K562 (cell line): ENCODE data around the gene SHE. TPM values are rescaled to one million over a fixed set of nuclear protein-coding genes. Genes with fewer than 3 reads are reported as not detected.

Source experiments
- ATAC-seq: fragments of 200-7000 bp; cut with Tn5 transposase; 3 replicates; pipeline ENCODE4 v1.9.1; 2020; ENCODE audit warnings: moderate library complexity
- BruUV-seq: library from RNA; stranded (reverse); fragments of 400-500 nt; replicated peaks from 2 replicates; lab custom pipeline; 2021; lab: Mats Ljungman, UMichigan
- CTCF ChIA-PET: fragments of 300-600 bp; formaldehyde crosslinking; extraction: SDS; loops from one replicate; lab custom pipeline; 2021; ENCODE audit warnings: low intra/inter-chr PET ratio; lab: Yijun Ruan, JAX
- POLR2A ChIA-PET: fragments of 300-600, 350-650 bp; sonication (Branson Sonifier 250); formaldehyde crosslinking; extraction: SDS; loops from one replicate; lab custom pipeline; 2021; ENCODE audit warnings: antibody characterized with exemption, inconsistent platforms; lab: Yijun Ruan, JAX
- DNase-seq, 4 experiments: peaks; one replicate each; pipeline versions ENCODE4 v3.0.0 to v3.0.0-alpha.2; 2011 to 2018; ENCODE audit warnings: low spot score in 3 of 4, mixed read lengths in 3 of 4; ENCODE audit errors: extremely low read depth in 1 of 4
- FAIRE-seq: peaks from 2 replicates; lab custom pipeline; 2011; peaks lifted over from hg19 to GRCh38; lab: Jason Lieb, UNC
- H2AFZ ChIP-seq: 2 replicates; pipeline ENCODE4 v1.6.0; 2011; ENCODE audit warnings: low read depth, low read length, control low read depth, inconsistent platforms
- H3K27ac ChIP-seq: fragments of 200-600 bp; 3 replicates; pipeline ENCODE4 v1.8.0; 2011; ENCODE audit warnings: low read depth, mild to moderate bottlenecking, control low read depth, inconsistent platforms, low read length, moderate library complexity, mixed read lengths; ENCODE audit errors: extremely low read depth
- H3K27me3 ChIP-seq, 2 experiments: fragments of 300-600 bp in 1 of 2; 2 replicates in 1 of 2; 3 replicates in 1 of 2; pipeline versions ENCODE4 v1.6.0 to v1.8.0; 2011; ENCODE audit warnings: inconsistent platforms in 2 of 2, low read length in 2 of 2, mild to moderate bottlenecking in 1 of 2, mixed read lengths in 1 of 2, moderate library complexity in 1 of 2; ENCODE audit not compliant: control insufficient read depth in 2 of 2, insufficient read depth in 2 of 2
- H3K36me3 ChIP-seq: fragments of 300-600 bp; 3 replicates; pipeline ENCODE4 v1.8.0; 2011; ENCODE audit warnings: mild to moderate bottlenecking, low read length, inconsistent platforms; ENCODE audit not compliant: control insufficient read depth, insufficient read depth
- H3K4me1 ChIP-seq, 2 experiments: fragments of 200-600 bp in 1 of 2; replicated peaks in 1 of 2; 2 replicates in 1 of 2; 3 replicates in 1 of 2; pipeline versions ENCODE4 v1.5.1 to v1.8.0; 2011; ENCODE audit warnings: inconsistent platforms in 2 of 2, low read length in 2 of 2, mild to moderate bottlenecking in 1 of 2, mixed read lengths in 1 of 2, moderate library complexity in 1 of 2; ENCODE audit not compliant: control insufficient read depth in 2 of 2, insufficient read depth in 2 of 2
- H3K4me2 ChIP-seq: 2 replicates; pipeline ENCODE4 v1.6.1; 2011; ENCODE audit warnings: low read length, control low read depth, inconsistent platforms, mixed read lengths; ENCODE audit not compliant: insufficient read depth
- H3K4me3 ChIP-seq: fragments of 200-600 bp; sonication (generic), shearing (Covaris generic); 2 replicates; pipeline ENCODE4 v1.5.1; 2016; ENCODE audit warnings: control low read depth, inconsistent platforms
- H3K79me2 ChIP-seq: fragments of 200-600 bp; 3 replicates; pipeline ENCODE4 v1.8.0; 2011; ENCODE audit warnings: low read length, inconsistent platforms; ENCODE audit not compliant: control insufficient read depth, insufficient read depth
- H3K9ac ChIP-seq, 2 experiments: 2 replicates each; pipeline versions ENCODE4 v1.6.0 to v1.6.1; 2011; ENCODE audit warnings: low read depth in 2 of 2, low read length in 2 of 2, control low read depth in 1 of 2, inconsistent platforms in 1 of 2, mild to moderate bottlenecking in 1 of 2, mixed read lengths in 1 of 2; ENCODE audit not compliant: insufficient read depth in 1 of 2
- H3K9me1 ChIP-seq: one replicate; pipeline ENCODE4 v1.6.0; 2011; ENCODE audit warnings: inconsistent platforms, mild to moderate bottlenecking, low read length, moderate library complexity; ENCODE audit not compliant: control insufficient read depth, insufficient read depth
- H3K9me3 ChIP-seq: replicated peaks from 2 replicates; pipeline ENCODE4 v1.5.1; 2011; ENCODE audit warnings: low read depth, low read length, inconsistent platforms; ENCODE audit not compliant: control insufficient read depth, insufficient read depth
- H4K20me1 ChIP-seq: replicated peaks from 2 replicates; pipeline ENCODE4 v1.6.1; 2011; ENCODE audit warnings: low read length, inconsistent platforms, mixed read lengths; ENCODE audit not compliant: control insufficient read depth, insufficient read depth
- CEBPG ChIP-seq, 3 experiments: fragments of 200-800 bp in 1 of 3; sonication (Bioruptor generic) in 1 of 3; sonication (generic) in 1 of 3; formaldehyde crosslinking in 1 of 3; IDR thresholded peaks in 2 of 3; conservative IDR thresholded peaks in 1 of 3; 2 replicates each; pipeline versions ENCODE4 v1.6.1 to v1.8.0; 2016 to 2022; ENCODE audit warnings: missing compliant biosample characterization in 2 of 3, missing genetic modification characterization in 2 of 3, mild to moderate bottlenecking in 1 of 3, missing genetic modification reagents in 1 of 3
- HNRNPL ChIP-seq: fragments of 200-400 bp; formaldehyde crosslinking; IDR thresholded peaks from 2 replicates; pipeline ENCODE4 v1.6.1; 2017; ENCODE audit warnings: low read depth, mild to moderate bottlenecking, low read length
- PTRF ChIP-seq: fragments of 450-650 bp; IDR thresholded peaks from 2 replicates; pipeline ENCODE4 v1.6.1; 2016; ENCODE audit warnings: mild to moderate bottlenecking, missing genetic modification characterization, missing compliant biosample characterization
- SRSF3 ChIP-seq: fragments of 200-400 bp; formaldehyde crosslinking; IDR thresholded peaks from 2 replicates; pipeline ENCODE4 v1.6.1; 2016; ENCODE audit warnings: mild to moderate bottlenecking, low read length, moderate library complexity; ENCODE audit not compliant: insufficient read depth
- ZKSCAN1 ChIP-seq: fragments of 150-350 bp; IDR thresholded peaks from 2 replicates; pipeline ENCODE4 v1.6.1; 2016; ENCODE audit warnings: low read depth, low read length
- WGBS: fragments of 100-300 bp; shearing (Covaris generic); methylation state at CpG from one replicate; pipeline ENCODE4 v1.1.6; 2016; ENCODE audit warnings: low coverage, mixed read lengths; ENCODE audit not compliant: insufficient coverage; ENCODE audit errors: missing lambda C conversion rate; 5-methylcytosine and 5-hydroxymethylcytosine counted together
- in situ Hi-C: fragments of 300-500 bp; cut with MboI; formaldehyde crosslinking; loops from 4 replicates; pipeline ENCODE4 v1.15.0; 2018; ENCODE audit warnings: inconsistent platforms, mixed read lengths
- intact Hi-C: fragments of 100-400 bp; cut with micrococcal nuclease; formaldehyde crosslinking; loops from 2 replicates; pipeline ENCODE4 v1.14.2; 2022
- polyA plus RNA-seq, 8 experiments: library from polyadenylated mRNA; depleted of rRNA in 4 of 8; stranded (reverse) in 5 of 8; unstranded in 3 of 8; fragments of >200 nt; fragmentation: Nextera tagmentation in 2 of 8; fragmentation: Illumina TruSeq in 1 of 8; extraction: Ambion mirVana in 2 of 8; extraction: Trizol in 1 of 8; gene quantifications; 2 replicates each; pipeline versions ENCODE4 v1.2.1 to v1.2.3, GENCODE V29; 2011 to 2014; ENCODE audit warnings: inconsistent platforms in 1 of 8, missing spikeins in 1 of 8
- total RNA-seq, 7 experiments: library from RNA; depleted of rRNA in 6 of 7; stranded (reverse); fragments of >200 nt in 6 of 7; fragmentation: Illumina TruSeq in 2 of 7; extraction: Trizol in 2 of 7; gene quantifications; 2 replicates each; pipeline versions ENCODE4 v1.2.1 to v1.2.3, GENCODE V29; 2011 to 2021; ENCODE audit warnings: low replicate concordance in 1 of 7

The SHE gene
- total and polyA plus RNA-seq, 9 of the 15 experiments (the other 6 are each of a cell fraction or from before 2014, with no cell fraction given), result 0.01 to 0.05 TPM; not detected in 7

GRCh38 chr1:154433161-154433764 is 68.9 kb downstream of the SHE start:
- ChIA-PET CTCF (no interaction called here), POLR2A (no interaction called here)
- Histone ChIP-seq H3K9ac (peak overlapping the region in 1 of 2 experiments; percentile 54; a peak in 1 of 4 replicates), H3K9me1 (no peaks in the 10 kb centered on the region), H3K36me3 (no peaks in the 10 kb centered on the region), H3K27ac (no peak overlapping the region), H3K4me2 (no peak overlapping the region), H4K20me1 (no peaks in the 10 kb centered on the region; the same call in 1 of the 2 replicates), H3K9me3 (no peaks in the 10 kb centered on the region), H3K4me3 (no peak overlapping the region), H3K27me3 (peaks cover 18 to 44% of the 10 kb centered on the region in 2 experiments; a peak in 4 of 5 replicates), H3K4me1 (peaks cover 3 to 25% of the 10 kb centered on the region in 2 experiments; a peak in 4 of 5 replicates), H2AFZ (no peak overlapping the region), H3K79me2 (no peaks in the 10 kb centered on the region)
- DNase-seq (no peak), FAIRE-seq (no peak), ATAC-seq (no peak)
- 50% methylated on average over 9 of the region's 9 CpGs for WGBS
- intact Hi-C loops (no loop called here), in situ Hi-C loops (no loop called here)
- TF ChIP-seq ZKSCAN1 (no peak), PTRF (no peak), SRSF3 (no peak), HNRNPL (no peak), CEBPG (CRISPR knock-in tag; IDR thresholded peaks at IDR 0.05) (no peak), CEBPG (tag; conservative IDR thresholded peaks at IDR 0.05 in 1 of 2, IDR thresholded peaks at IDR 0.05 in 1 of 2) (0 out of 4 replicates have a peak, but pooled peaks of 1 of the 2 experiments have one; percentile 6)
- no TSS peak for BruUV-seq
